Panc1 (cell line): ENCODE data around the gene MAP4K2.

Experiments
- POLR2AphosphoS5 ChIP-seq: IDR thresholded peaks from 2 replicates; pipeline ENCODE4 v1.6.1; 2012; ENCODE audit warnings: mild to moderate bottlenecking, low read depth, low read length, moderate library complexity
- SIN3A ChIP-seq: IDR thresholded peaks from 2 replicates; pipeline ENCODE4 v1.6.1; 2012; ENCODE audit warnings: low read depth, mild to moderate bottlenecking, low read length, moderate library complexity, borderline replicate concordance; ENCODE audit not compliant: insufficient read depth
- TF ChIP-seq, protein P1 (sequence below): fragments of 450-650 bp; IDR thresholded peaks from 2 replicates; pipeline ENCODE4 v1.5.1; 2017; ENCODE audit warnings: mild to moderate bottlenecking
- TF ChIP-seq, protein P2 (sequence below), 2 experiments: IDR thresholded peaks; 2 replicates each; pipeline ENCODE4 v1.6.1; 2011 to 2012; ENCODE audit warnings: low read depth in 2 of 2, control low read depth in 1 of 2, low read length in 1 of 2, mild to moderate bottlenecking in 1 of 2, moderate library complexity in 1 of 2; ENCODE audit not compliant: insufficient read depth in 1 of 2

DNA sequence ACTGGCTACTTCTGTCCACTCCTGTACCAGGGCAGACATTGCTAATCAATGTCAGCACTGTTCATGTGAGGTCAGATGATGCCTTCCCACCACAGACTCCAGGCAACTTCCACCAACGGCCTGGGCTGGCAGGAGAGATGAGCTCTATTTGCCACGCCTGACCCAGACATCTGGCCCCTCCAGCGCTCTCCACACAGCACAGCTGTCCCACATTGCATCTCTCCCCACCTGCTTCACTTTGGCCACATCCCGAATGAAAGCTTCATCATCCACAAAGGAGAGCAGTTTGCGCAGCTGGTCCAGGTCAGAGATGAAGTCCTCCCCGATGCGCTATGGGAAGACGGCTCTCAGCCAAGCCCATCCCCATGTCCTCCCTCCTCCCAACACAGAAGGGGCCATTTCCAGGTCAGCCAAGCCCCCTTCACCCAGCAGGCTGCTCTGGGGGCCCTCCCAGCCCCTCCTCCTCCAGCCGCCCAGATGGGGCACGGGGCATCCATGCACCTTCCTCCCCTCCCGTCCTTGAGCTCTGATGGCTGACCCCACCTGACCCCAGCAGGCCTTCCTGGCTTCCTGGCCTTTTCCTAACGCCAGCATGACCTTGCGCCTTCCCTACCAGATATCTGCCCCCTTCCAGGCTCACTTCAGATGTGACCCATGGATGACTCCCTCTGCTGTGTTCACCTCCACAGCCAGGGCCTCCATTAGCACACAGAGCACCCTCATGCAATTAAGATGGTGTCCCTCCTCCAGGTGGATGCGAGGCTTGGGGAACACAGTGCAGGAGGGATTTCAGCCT is 50.6 kb downstream of the MAP4K2 start:
- TF ChIP-seq, protein P1, sequence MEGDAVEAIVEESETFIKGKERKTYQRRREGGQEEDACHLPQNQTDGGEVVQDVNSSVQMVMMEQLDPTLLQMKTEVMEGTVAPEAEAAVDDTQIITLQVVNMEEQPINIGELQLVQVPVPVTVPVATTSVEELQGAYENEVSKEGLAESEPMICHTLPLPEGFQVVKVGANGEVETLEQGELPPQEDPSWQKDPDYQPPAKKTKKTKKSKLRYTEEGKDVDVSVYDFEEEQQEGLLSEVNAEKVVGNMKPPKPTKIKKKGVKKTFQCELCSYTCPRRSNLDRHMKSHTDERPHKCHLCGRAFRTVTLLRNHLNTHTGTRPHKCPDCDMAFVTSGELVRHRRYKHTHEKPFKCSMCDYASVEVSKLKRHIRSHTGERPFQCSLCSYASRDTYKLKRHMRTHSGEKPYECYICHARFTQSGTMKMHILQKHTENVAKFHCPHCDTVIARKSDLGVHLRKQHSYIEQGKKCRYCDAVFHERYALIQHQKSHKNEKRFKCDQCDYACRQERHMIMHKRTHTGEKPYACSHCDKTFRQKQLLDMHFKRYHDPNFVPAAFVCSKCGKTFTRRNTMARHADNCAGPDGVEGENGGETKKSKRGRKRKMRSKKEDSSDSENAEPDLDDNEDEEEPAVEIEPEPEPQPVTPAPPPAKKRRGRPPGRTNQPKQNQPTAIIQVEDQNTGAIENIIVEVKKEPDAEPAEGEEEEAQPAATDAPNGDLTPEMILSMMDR = no peak
- no peak for TF ChIP-seq POLR2AphosphoS5
- no peak for TF ChIP-seq SIN3A
- TF ChIP-seq, protein P2, sequence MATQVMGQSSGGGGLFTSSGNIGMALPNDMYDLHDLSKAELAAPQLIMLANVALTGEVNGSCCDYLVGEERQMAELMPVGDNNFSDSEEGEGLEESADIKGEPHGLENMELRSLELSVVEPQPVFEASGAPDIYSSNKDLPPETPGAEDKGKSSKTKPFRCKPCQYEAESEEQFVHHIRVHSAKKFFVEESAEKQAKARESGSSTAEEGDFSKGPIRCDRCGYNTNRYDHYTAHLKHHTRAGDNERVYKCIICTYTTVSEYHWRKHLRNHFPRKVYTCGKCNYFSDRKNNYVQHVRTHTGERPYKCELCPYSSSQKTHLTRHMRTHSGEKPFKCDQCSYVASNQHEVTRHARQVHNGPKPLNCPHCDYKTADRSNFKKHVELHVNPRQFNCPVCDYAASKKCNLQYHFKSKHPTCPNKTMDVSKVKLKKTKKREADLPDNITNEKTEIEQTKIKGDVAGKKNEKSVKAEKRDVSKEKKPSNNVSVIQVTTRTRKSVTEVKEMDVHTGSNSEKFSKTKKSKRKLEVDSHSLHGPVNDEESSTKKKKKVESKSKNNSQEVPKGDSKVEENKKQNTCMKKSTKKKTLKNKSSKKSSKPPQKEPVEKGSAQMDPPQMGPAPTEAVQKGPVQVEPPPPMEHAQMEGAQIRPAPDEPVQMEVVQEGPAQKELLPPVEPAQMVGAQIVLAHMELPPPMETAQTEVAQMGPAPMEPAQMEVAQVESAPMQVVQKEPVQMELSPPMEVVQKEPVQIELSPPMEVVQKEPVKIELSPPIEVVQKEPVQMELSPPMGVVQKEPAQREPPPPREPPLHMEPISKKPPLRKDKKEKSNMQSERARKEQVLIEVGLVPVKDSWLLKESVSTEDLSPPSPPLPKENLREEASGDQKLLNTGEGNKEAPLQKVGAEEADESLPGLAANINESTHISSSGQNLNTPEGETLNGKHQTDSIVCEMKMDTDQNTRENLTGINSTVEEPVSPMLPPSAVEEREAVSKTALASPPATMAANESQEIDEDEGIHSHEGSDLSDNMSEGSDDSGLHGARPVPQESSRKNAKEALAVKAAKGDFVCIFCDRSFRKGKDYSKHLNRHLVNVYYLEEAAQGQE (IDR thresholded peaks at IDR 0.05; ENCODE audit: insufficient read depth in 1 of 2, low read depth in 2 of 2, low read length in 1 of 2) = no peak
